Measurements from ENCODE around the gene ZNF460. TPM values are rescaled to one million over a fixed set of nuclear protein-coding genes. Genes with fewer than 3 reads are reported as not detected.
A peak's percentile ranks its signal among the peaks of the same experiment; 100 is the strongest.

Gene ZNF460
- total RNA-seq, 1 donor from 2014 or later = 76.1 TPM

DNA sequence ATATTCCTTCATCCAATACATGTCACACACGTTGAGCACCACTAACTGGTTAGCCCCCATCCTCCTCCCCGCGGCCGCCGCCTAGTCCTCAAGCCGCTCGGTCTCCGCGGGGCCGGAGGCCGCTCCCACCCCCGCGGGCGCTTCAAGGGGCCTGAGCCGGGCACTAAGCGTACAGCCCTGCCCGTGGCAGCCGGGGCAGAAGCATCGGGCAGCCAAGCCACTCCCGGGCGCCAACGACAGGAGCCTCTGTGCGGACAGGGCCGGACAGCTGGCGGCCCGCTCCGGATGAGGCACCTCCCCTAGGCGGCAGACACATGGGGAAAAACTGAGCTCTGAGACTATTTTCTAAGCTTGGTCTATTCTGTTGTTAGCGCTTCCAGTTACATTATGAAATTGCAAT lies 37.2 kb downstream of the ZNF460 start:
- Histone ChIP-seq H3K27ac (no peak overlapping the region), H3K36me3 (peaks cover 0 to 1% of the 10 kb centered on the region in 2 donors), H3K4me3 (no peak overlapping the region), H3K4me1 (peaks cover 19% of the 10 kb centered on the region), H3K27me3 (no peaks in the 10 kb centered on the region), H3K9me3 (no peaks in the 10 kb centered on the region)
- intact Hi-C loops (cut with DNase I) = no loop called here
- TF ChIP-seq, protein P1, sequence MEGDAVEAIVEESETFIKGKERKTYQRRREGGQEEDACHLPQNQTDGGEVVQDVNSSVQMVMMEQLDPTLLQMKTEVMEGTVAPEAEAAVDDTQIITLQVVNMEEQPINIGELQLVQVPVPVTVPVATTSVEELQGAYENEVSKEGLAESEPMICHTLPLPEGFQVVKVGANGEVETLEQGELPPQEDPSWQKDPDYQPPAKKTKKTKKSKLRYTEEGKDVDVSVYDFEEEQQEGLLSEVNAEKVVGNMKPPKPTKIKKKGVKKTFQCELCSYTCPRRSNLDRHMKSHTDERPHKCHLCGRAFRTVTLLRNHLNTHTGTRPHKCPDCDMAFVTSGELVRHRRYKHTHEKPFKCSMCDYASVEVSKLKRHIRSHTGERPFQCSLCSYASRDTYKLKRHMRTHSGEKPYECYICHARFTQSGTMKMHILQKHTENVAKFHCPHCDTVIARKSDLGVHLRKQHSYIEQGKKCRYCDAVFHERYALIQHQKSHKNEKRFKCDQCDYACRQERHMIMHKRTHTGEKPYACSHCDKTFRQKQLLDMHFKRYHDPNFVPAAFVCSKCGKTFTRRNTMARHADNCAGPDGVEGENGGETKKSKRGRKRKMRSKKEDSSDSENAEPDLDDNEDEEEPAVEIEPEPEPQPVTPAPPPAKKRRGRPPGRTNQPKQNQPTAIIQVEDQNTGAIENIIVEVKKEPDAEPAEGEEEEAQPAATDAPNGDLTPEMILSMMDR (IDR thresholded peaks at IDR 0.05) = no peak
- TF ChIP-seq POLR2AphosphoS5 (IDR thresholded peaks at IDR 0.05; ENCODE audit: insufficient read depth in 1 of 2, low read depth in 1 of 2) = no peak
- TF ChIP-seq POLR2A (IDR thresholded peaks at IDR 0.05) = no peak
- no peak for DNase-seq (ENCODE audit: extremely low spot score in 2 of 2)

GRCh38 chr19:57319869-57320179 lies 39.5 kb downstream of the ZNF460 start:
- H3K27ac ChIP-seq = peak overlapping the region; percentile 73
- TF ChIP-seq POLR2A (IDR thresholded peaks at IDR 0.05) = no peak
- no peak for TF ChIP-seq POLR2AphosphoS5 (IDR thresholded peaks at IDR 0.05; ENCODE audit: insufficient read depth in 1 of 2, low read depth in 1 of 2)
- TF ChIP-seq, protein P1 (IDR thresholded peaks at IDR 0.05) = no peak
- peaks cover 12% of the 10 kb centered on the region for H3K9me3 ChIP-seq
- H3K4me1 ChIP-seq = peaks cover 20% of the 10 kb centered on the region
- H3K36me3 ChIP-seq = peaks cover 5 to 25% of the 10 kb centered on the region in 2 donors
- intact Hi-C loops (cut with DNase I) = no loop called here
- no peak for DNase-seq (ENCODE audit: extremely low spot score in 2 of 2)
- H3K4me3 ChIP-seq = peak overlapping the region; percentile 85 to 87
- H3K27me3 ChIP-seq = no peaks in the 10 kb centered on the region

GRCh38 chr19:57320180-57321084 lies 40.1 kb downstream of the ZNF460 start, which contains the start of gene ZNF543:
ZNF543 (plus strand) TSS chr19:57320472; CDS start chr19:57320854, 382 bp downstream.
- intact Hi-C loops (cut with DNase I) = no loop called here
- Histone ChIP-seq H3K9me3 (peaks cover 16% of the 10 kb centered on the region), H3K36me3 (peaks cover 5 to 31% of the 10 kb centered on the region in 2 donors), H3K4me3 (peak within 1 kb of the TSS; percentile 85 to 87), H3K4me1 (peaks cover 20% of the 10 kb centered on the region), H3K27me3 (no peaks in the 10 kb centered on the region), H3K27ac (peak within 1 kb of the TSS; percentile 73)
- TF ChIP-seq POLR2A (IDR thresholded peaks at IDR 0.05) (peak in 1 of 2 donors; percentile 25), POLR2AphosphoS5 (IDR thresholded peaks at IDR 0.05; ENCODE audit: insufficient read depth in 1 of 2, low read depth in 1 of 2) (peak; percentile 83 to 90)
- TF ChIP-seq, protein P1 (IDR thresholded peaks at IDR 0.05) = peak in 1 of 3 experiments; percentile 23
- peak in 1 of 2 donors; percentile 91 for DNase-seq (ENCODE audit: extremely low spot score in 2 of 2)

GRCh38 chr19:57321116-57321515 lies 40.8 kb downstream of the ZNF460 start:
- peak overlapping the region; percentile 73 for H3K27ac ChIP-seq
- H3K4me3 ChIP-seq = peak overlapping the region; percentile 85 to 87
- peaks cover 5 to 38% of the 10 kb centered on the region in 2 donors for H3K36me3 ChIP-seq
- intact Hi-C loops (cut with DNase I) = no loop called here
- H3K27me3 ChIP-seq = no peaks in the 10 kb centered on the region
- peaks cover 20% of the 10 kb centered on the region for H3K4me1 ChIP-seq
- peaks cover 21% of the 10 kb centered on the region for H3K9me3 ChIP-seq
- DNase-seq (ENCODE audit: extremely low spot score in 2 of 2) = no peak
- TF ChIP-seq, protein P1 (IDR thresholded peaks at IDR 0.05) = no peak

- H3K36me3 ChIP-seq = peaks cover 5 to 44% of the 10 kb centered on the region in 2 donors
- intact Hi-C loops (cut with DNase I) = no loop called here
- H3K9me3 ChIP-seq = peaks cover 22% of the 10 kb centered on the region
- no peak overlapping the region for H3K27ac ChIP-seq
- peaks cover 20% of the 10 kb centered on the region for H3K4me1 ChIP-seq
- peak overlapping the region; percentile 85 to 87 for H3K4me3 ChIP-seq
- H3K27me3 ChIP-seq = no peaks in the 10 kb centered on the region
- TF ChIP-seq POLR2AphosphoS5 (IDR thresholded peaks at IDR 0.05; ENCODE audit: insufficient read depth in 1 of 2, low read depth in 1 of 2) (no peak), POLR2A (IDR thresholded peaks at IDR 0.05) (no peak)
- TF ChIP-seq, protein P1 (IDR thresholded peaks at IDR 0.05) = no peak
- DNase-seq (ENCODE audit: extremely low spot score in 2 of 2) = no peak
Measured at GRCh38 chr19:57321751-57322150, 41.5 kb downstream of the ZNF460 start.
